NCI-H345 treated with DMSO at 0.1 percent for 48 hours (cell line): ENCODE measurements around the gene OCEL1.

ENCODE experiments used
- DNase-seq: peaks from one replicate; lab custom pipeline; 2025; ENCODE audit not compliant: unreplicated experiment; lab: John Stamatoyannopoulos, UW

Gene OCEL1

DNA sequence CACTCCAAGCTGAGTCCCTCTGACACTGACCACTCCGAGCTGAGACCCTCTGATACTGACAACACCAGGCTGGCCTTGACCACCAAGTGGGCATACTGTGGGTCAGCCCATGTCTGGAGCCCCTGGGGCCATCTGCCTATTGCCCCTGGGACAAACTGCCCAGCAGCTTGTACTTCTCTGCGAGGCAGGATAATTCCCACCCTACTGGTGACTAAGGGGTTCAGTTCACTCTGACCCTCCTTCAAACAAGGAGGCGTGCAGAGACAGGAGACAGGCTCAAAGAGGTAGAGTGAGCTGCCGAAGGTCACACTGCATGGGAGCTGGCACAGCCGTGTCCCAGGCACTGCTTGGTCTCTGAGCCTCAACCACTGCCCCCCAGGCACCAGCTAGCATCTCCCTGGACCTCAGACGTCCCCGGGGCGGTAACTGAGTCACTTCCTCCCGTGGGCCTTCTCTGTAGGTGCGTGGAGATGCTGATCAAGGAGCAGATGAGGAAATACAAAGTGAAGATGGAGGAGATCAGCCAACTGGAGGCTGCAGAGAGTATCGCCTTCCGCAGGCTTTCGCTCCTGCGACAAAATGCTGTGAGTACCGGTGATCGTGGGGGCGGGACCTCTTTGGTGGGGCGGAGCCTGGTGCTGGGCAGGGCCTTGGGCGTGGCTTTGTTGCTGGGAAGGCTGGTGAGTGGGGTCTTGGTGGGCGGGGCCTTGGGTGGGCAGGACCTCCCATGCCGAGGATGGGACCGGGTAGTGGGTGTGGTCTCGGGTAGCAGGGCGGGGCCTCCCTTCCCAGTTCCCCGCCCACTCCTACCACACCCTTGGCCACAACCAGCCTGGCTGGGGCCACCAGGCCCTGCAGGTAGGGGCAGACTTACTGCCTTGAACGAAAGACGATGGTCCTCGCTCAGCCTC, 16.6 kb upstream of the OCEL1 start:
- DNase-seq = no peak

DNA sequence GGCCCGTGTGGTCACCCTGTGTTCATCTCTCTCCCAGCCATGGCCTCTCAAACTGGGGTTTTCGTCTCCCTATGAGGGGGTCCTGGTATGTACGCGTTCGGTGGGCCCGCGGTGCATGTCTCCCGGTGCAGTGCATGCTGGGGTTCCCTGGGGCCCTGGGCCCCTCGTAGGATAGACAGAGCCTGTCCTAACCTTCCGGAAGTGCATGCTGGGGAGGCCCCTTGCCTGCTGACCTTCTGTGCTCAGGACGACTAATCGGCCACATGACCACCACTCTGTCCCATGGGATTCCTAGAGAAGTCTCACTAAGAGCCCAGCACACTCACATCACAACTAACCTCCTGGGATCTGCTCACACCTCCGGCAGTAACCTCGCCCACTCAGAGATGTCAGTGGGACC, 15.7 kb upstream of the OCEL1 start:
- no peak for DNase-seq

DNA sequence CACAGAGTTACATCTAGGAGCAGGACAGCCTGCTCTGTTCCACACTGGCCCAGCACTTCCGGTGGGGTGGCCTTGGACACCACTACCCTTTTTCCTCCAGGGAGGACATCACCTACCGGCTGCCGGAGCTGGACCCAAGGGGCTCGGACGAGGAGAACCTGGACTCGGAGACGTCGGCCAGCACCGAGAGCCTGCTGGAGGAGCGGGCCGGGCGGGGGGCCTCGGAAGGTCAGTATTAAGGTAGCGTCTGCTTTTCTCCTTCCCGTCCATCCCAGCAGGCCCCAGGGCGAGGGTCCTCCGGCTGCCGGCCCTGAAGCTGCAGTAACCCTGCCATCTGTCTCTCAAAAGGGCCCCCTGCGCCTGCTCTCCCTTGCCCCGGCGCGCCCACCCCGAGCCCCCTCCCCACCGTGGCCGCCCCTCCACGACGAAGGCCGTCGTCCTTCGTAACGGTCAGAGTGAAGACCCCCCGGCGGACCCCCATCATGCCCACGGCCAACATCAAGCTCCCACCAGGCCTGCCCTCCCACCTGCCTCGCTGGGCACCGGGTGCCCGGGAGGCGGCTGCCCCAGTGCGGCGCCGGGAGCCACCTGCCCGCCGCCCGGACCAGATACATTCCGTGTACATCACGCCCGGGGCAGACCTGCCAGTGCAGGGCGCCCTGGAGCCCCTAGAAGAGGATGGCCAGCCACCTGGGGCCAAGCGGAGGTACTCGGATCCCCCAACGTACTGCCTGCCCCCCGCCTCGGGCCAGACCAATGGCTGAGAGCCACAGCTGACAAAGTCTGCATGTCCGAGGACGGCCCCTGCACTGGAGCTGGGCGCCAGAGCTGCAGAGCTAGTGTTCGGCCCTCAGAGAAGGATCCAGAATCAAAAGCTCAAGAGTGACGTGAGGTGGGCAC, 14.2 kb upstream of the OCEL1 start:
- DNase-seq = no peak

DNA sequence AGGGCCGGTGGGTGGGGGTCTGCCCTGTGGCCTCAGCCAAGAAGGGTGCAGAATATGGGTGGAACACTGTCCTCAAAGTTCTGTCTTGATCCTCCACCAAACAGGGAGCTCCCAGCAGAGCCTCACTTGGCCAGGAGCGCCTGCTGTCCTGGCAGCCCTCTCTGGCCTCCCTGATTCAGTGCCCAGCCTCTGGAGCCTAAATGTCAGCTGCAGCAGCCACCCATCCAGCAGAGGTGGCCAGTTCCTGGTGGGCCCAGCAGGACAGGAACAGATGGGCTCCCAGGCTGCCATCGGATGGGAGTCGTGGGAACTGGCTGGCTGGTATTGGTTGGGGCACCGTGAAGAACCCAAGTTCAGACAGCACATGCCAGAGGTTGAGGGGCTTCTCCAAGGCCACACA, 12.7 kb upstream of the OCEL1 start:
- DNase-seq = no peak

DNA sequence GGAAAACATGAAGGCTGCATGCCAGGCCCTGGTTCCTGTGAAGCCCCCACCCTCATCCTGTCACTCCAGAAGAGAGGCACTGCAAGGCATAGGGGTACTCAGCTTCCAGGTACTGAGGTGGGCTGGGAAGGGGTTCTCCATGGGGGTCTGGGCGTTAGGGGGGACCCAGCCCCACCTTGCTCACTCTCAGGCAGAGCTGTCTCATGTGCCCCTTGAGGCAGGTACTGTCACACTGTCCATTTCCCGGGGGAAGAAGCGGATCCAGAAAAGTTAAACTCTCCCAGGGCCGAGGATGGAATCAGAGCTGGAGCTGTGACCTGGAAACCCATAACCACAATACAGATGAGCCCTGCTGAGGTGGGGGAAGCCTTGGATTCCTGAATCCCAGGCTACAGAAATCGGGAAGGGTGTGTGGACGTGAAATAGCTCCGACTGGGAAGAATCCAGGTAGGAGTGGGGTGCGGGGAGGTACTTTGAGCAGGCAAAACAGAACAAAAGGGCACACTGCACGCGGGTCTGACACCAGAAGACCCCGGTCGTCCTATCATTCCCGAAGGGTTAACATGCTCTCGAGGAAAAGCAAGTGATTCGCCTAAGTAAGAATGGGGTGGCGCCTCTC, 11.4 kb upstream of the OCEL1 start:
- no peak for DNase-seq

DNA sequence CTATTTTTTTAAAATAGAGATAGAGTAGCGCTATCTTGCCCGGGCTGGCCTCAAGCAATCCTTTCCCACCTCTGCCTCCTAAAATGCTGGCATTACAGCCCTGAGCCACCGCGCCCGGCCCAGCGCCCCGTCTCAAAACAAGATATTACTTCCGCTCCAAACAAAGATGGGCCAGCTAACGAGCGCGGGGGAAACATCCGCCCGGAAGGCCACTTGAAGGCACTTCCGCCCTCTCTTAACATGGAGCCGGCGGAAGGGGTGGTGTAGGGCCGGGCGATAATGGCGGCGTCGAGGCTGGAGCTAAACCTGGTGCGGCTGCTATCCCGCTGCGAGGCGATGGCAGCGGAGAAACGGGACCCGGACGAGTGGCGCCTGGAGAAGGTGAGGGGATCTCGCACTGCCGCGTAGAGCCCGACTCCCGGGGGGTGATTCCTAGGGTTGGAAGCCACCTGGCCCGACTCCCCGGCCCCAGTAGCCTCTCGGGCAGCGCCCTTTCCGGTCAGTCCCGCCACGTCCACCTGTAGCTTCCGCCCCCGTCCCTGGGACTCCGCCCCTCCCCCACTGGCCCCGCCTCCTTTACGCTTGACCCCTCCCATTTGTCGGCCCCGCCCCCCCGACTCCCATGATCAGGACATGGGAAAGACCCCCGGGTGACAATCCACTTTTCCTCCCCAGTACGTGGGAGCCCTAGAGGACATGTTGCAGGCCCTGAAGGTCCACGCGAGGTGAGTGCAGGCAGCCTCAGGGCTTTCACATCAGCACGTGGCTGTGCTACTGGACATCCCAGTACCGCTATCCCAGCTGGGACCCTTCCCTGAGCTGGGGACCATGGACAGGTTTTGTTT, 10.7 kb upstream of the OCEL1 start, which contains the start of gene USE1:
Gene USE1 (plus strand): TSS at position 231 of the 845 bp plus-strand sequence. CDS start 49 bp downstream, at position 280.
- peak; percentile 68 for DNase-seq

DNA sequence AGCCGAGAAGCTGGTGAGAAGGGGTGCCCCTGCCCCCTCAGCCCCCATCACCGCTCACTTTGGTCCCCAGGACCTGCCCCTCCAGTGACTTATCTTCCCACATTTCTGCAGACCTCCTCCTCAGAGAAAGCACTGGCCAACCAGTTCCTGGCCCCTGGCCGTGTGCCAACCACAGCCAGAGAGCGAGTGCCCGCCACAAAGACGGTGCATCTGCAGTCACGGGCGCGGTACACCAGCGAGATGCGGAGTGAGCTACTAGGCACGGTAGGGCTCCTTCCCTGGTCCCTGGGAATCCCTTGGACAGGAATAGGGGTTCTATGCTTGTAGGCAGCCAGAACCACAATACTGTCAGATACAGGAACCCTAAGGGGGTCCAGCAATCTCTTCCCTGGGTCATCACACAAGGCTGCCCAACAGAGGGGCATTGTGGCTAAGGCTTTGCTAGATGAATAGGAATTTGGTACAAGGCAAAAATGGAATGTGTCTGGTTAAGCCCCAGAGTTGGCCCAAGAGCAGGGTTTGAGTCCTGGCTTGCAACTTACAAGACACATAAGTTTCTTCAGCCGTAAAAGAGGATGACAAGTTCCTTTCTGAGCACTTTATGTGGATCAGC, 9.9 kb upstream of the OCEL1 start:
- DNase-seq = no peak

DNA sequence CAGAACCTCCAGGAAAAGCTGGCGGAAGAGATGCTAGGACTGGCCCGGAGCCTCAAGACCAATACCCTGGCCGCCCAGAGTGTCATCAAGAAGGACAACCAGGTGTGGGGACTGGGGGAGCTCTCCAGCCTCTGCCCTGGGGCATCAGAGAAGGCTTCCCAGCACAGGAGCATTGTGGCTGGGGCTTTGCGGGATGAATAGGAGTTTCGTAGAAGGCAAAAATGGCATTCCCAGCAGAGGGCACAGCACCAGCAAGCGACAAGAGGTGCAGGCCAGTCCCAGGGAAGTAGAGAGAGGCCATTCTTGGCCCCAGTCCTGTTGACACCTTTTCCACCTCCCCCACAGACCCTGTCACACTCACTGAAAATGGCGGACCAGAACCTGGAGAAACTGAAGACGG, 6.7 kb upstream of the OCEL1 start:
- DNase-seq = no peak

DNA sequence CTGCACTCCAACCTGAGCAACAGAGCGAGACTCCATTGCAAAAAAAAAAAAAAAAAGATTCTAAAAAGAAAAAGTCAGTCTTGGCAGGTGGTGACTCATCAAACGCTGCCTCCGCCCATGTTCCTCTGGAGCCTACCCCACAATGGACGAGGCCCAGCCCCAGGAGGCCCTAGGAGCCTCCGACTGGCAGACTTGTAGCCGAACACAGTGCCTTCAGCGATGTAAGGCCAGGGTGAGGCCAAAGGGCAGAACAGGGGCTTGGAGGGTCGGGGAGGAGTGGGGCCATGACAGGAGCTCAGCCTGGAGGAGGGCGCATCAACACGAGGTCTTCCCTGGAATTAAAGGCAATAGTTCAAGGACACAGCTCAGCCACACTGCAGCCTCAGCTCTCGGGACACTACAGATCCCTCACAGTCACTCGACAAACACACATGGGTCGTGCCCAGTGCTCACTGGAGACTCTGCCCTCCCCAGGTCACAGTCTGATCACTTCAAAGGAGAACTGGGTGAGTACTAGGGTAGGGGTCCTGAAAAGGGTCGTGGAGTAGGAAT, 5.7 kb upstream of the OCEL1 start:
- DNase-seq = no peak

DNA sequence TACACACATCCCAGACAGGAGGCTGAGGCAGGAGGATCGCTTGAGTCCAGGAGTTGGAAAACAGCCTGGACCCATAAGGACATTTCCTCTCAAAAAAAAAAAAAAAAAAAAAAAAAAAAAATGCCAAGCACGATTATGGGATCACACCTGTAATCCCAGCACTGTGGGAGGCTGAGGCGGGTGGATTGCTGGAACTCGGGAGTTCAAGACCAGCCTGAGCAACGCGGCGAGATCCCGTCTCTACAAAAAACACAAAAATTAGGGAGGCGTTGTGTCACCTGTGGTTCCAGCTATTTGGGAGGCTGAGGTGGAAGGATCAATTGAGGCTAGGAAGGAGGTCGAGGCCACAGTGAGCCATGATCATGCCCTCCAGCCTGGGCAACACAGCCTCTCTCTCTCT, 973 bp upstream of the OCEL1 start:
- no peak for DNase-seq

DNA sequence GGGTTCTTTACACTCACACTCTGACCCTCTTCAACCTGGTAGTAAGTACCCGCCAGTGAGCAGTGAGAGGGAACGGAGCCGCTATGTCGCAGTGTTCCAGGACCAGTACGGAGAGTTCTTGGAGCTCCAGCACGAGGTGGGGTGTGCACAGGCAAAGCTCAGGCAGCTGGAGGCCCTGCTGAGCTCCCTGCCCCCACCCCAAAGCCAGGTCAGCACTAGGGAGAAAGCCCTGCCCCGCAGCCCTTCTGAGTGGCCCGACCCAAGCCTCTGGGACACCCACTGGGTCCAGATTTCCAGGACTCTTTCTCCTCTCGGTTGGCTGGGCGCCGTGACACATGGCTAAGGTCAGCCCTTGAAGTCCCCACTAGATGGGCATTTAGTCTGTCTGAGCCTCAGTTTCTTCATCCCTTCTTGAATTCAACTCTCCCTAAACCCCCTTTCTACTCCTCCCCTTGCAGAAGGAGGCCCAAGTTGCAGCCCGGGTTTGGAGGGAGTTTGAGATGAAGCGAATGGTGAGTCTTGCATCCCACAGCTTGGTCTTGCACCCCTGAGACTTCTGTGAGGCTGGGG, 1.9 kb downstream of the OCEL1 start:
- DNase-seq = no peak

DNA sequence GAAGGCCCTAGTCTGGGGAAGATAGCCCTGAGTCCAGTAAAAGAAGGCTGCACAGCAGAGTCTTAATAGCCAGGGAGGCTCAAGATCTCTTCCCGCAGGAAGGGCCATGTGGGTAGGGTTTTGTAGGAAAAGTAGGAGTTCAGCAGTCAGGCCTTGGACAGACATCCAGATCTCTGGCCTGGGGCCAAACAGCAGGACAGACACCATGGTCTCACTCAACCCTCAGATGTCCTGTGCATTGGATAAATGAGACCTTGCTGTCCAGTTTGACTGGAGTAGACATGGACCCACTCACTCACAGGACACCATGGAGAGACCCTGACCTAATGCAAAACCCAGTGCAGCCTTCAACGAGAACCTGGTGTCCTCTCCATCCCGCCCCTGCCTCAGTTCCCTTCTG, 3.9 kb downstream of the OCEL1 start:
- no peak for DNase-seq

DNA sequence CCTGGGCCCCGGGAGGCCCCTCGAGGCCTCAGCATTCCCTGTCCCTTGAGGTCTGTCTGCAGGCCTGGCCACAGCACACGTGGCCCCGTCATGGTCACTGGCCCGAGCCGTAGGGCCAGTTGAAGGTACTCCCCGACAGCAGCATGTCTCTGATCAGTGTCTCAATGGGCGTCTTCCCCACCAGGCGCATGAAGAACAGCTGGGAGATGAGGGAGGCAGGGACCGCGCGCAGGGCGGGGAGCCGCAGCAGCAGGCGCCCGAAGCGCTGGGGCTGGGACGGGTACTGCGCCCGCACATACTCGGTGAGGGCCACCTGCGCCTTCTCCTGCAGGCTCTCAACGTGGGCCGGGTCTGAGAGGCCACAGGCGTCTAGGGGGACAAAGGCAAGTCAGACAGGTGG, 6.2 kb downstream of the OCEL1 start:
- DNase-seq = no peak

DNA sequence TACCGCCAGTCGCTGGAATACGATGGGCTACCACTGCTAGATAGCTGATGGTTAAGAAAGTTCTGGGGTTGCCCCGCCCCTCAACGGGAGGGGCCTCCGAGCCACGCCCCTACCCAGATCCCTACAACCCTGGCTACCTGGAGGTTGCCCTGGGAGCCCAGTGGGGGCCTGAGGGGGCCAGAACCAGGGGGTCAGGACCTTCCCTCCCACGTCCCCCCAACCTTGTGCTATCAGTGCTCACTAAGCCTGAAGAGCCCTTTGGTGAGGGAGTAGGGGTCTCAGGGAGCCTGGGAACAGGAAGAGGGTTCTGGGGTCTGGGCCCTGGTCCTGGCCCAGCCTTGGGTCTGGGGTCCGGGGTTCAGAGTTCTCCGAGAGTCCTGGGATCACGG, 8.9 kb downstream of the OCEL1 start:
- DNase-seq = no peak

DNA sequence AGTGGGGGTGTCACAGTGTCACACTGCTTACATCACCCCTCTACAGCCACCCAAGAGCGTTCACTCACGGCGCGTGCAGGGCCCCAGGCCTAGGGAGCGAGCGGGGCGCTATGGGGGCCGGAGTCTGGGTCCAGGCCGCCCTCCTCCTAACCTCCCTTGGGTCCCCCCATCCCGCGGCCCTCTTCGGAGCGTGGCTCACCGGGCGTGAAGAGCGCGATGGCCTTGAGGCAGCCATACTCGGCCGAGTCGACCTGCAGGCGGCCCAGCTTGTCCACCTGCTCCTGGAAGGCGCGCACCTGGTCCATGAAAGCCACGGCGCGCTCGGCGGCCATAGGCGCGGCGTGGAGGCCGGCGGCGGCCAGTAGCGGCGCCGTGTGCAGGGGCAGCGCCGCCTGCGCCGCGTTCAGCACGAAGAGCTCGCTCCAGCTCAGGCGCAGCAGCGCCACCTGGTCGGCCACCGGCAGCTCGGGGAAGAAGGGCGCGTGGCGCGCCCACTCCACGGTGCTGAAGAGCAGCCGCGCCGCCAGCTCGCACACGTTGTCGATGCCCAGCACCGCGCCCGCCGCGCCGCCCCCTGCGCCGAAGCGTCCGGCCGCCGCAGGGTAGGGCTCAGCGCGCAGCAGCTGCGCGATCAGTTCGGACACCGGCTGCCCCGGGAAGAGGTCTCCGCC, 9.4 kb downstream of the OCEL1 start:
- no peak for DNase-seq

DNA sequence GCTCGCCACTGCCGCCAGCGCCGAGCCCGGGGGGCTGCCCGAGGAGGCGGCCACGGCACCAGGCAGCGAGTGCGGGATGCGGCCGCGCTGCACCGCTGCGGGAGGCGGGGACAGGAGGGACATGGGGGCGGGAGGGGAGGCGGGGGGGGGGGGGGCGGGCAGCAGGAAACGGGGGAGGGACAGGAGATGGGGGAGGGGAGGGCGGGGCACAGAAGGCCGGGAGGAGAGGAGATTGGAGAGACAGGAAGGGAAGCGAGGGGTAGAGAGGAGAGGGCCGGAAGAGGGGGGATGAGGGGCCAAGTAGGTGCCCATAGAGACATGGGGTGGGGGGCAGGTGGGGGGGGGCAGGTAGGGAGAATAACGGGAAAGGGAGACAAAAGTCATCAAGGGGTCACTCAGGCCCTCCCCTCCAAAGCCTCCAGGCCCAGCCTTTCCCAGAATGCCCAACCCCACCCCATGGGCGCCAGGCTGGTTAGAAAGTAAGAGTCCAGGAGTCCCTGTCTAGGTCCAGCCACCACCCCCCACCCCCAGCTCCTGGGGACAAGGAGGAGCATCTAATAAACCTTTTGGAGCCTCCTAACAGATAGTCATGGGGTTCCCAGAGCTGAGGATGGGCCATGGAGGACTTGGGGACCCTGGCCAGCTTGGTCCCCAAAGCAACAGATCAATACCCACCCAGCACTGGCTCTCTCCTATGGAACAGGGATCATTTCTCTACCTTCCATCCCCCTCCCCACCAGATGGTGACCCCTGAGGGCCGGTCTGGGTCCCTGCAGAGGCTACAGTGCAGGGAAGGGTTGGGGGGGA, 10.1 kb downstream of the OCEL1 start:
- DNase-seq = no peak

DNA sequence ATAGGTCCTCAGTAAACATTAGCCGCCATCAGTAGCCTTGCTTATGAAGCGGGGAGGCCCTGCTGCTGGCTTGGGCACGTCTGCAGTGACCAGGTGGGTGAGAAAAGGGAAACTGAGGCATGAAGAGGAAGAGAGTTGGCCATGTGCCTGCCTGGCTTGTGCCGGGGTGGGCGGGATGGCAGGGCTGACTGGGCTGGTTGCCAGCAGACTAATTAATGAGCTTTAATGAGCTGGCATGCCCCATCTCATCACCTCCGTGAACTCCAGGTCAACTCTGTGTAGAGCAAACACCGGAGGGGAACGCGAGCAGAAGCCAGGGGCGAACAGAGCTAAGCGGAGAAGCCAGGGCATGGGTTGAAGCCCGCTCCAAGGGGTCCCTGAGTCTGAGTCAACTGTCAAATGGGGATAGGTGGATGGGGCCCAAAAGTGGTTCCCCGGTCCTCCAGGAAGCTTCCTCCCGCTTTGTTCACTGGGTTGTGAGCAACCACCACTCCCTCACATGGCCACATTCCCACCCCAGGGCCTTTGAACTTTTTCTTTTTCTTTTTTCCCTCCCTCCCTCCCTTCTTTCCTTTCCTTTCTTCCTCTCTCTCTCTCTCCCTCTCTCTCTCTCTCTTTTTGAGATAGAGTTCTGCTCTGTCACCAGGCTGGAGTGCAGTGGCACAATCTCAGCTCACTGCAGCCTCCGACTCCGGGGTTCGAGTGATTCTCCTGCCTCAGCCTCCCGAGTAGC, 11.0 kb downstream of the OCEL1 start:
- no peak for DNase-seq
